Trophoblast cell (in vitro differentiated cells and primary cell): Measurements from ENCODE around the gene ENPP7.

Source experiments
- DNase-seq, 2 donors: peaks; one replicate each; pipeline ENCODE4 v3.0.0-alpha.2; 2016
- H2AFZ ChIP-seq: 2 replicates; pipeline ENCODE4 v1.6.1; 2013; ENCODE audit warnings: low read length, moderate library complexity, mild to moderate bottlenecking; ENCODE audit not compliant: insufficient read depth, poor library complexity
- H2AK5ac ChIP-seq: 2 replicates; pipeline ENCODE4 v1.6.1; 2013; ENCODE audit warnings: mild to moderate bottlenecking, low read length
- H2BK120ac ChIP-seq: 2 replicates; pipeline ENCODE4 v1.6.1; 2013; ENCODE audit warnings: low read length, mild to moderate bottlenecking, moderate library complexity; ENCODE audit not compliant: insufficient read depth, poor library complexity
- H2BK12ac ChIP-seq: 2 replicates; pipeline ENCODE4 v1.6.1; 2013; ENCODE audit warnings: mild to moderate bottlenecking, low read length, moderate library complexity
- H2BK5ac ChIP-seq: 2 replicates; pipeline ENCODE4 v1.6.1; 2013; ENCODE audit warnings: low read length, low read depth, moderate library complexity, mild to moderate bottlenecking; ENCODE audit not compliant: poor library complexity
- H3K14ac ChIP-seq: 2 replicates; pipeline ENCODE4 v1.6.1; 2013; ENCODE audit warnings: mild to moderate bottlenecking, low read length
- H3K18ac ChIP-seq: 2 replicates; pipeline ENCODE4 v1.6.1; 2013; ENCODE audit warnings: mild to moderate bottlenecking, low read length
- H3K23ac ChIP-seq: 2 replicates; pipeline ENCODE4 v1.6.1; 2013; ENCODE audit warnings: low read length
- H3K27ac ChIP-seq: 2 replicates; pipeline ENCODE4 v1.5.1; 2013; ENCODE audit warnings: low read depth, mild to moderate bottlenecking, inconsistent platforms, low read length, moderate library complexity
- H3K27me3 ChIP-seq: 2 replicates; pipeline ENCODE4 v1.6.1; 2013; ENCODE audit warnings: inconsistent platforms, mild to moderate bottlenecking, low read length, moderate library complexity; ENCODE audit not compliant: insufficient read depth
- H3K36me3 ChIP-seq, 2 experiments: 1 replicate in 1 of 2; 2 replicates in 1 of 2; pipeline ENCODE4 v1.6.1; 2013; ENCODE audit warnings: low read length in 2 of 2, mild to moderate bottlenecking in 2 of 2, moderate library complexity in 1 of 2; ENCODE audit not compliant: insufficient read depth in 2 of 2, control insufficient read depth in 1 of 2
- H3K4ac ChIP-seq: 2 replicates; pipeline ENCODE4 v1.6.1; 2013; ENCODE audit warnings: low read depth, mild to moderate bottlenecking, low read length, moderate library complexity
- H3K4me1 ChIP-seq, 2 experiments: 1 replicate in 1 of 2; 2 replicates in 1 of 2; pipeline ENCODE4 v1.6.1; 2013; ENCODE audit warnings: low read length in 2 of 2, mild to moderate bottlenecking in 2 of 2, moderate library complexity in 1 of 2; ENCODE audit not compliant: insufficient read depth in 2 of 2, control insufficient read depth in 1 of 2
- H3K4me2 ChIP-seq: 2 replicates; pipeline ENCODE4 v1.6.1; 2013; ENCODE audit warnings: inconsistent platforms, mild to moderate bottlenecking, low read length, moderate library complexity
- H3K4me3 ChIP-seq: 2 replicates; pipeline ENCODE4 v1.5.1; 2013; ENCODE audit warnings: mild to moderate bottlenecking, low read depth, low read length, inconsistent platforms
- H3K79me1 ChIP-seq: one replicate; pipeline ENCODE4 v1.6.1; 2013; ENCODE audit warnings: low read length
- H3K79me2 ChIP-seq: 2 replicates; pipeline ENCODE4 v1.6.1; 2013; ENCODE audit warnings: low read length, mild to moderate bottlenecking; ENCODE audit not compliant: control insufficient read depth, insufficient read depth, poor library complexity
- H3K9ac ChIP-seq: 2 replicates; pipeline ENCODE4 v1.6.1; 2013; ENCODE audit warnings: mild to moderate bottlenecking, low read length
- H3K9me3 ChIP-seq: 2 replicates; pipeline ENCODE4 v1.6.1; 2013; ENCODE audit warnings: low read depth, mild to moderate bottlenecking, control low read depth, inconsistent platforms, low read length; ENCODE audit not compliant: insufficient read depth
- H4K12ac ChIP-seq: 2 replicates; pipeline ENCODE4 v1.6.1; 2013; ENCODE audit warnings: low read depth, mild to moderate bottlenecking, low read length, moderate library complexity
- H4K8ac ChIP-seq: 2 replicates; pipeline ENCODE4 v1.6.1; 2013; ENCODE audit warnings: low read depth, mild to moderate bottlenecking, low read length, moderate library complexity
- H4K91ac ChIP-seq: one replicate; pipeline ENCODE4 v1.6.1; 2013; ENCODE audit warnings: low read depth, mild to moderate bottlenecking, low read length, moderate library complexity
- WGBS: extraction: QIAGEN DNeasy Blood & Tissue Kit; methylation state at CpG from one replicate; pipeline ENCODE4 v1.1.7; 2013; ENCODE audit warnings: missing lambda C conversion rate; ENCODE audit not compliant: insufficient read length, insufficient coverage; ENCODE audit errors: extremely low coverage; 5-methylcytosine and 5-hydroxymethylcytosine counted together

ENPP7 gene

GRCh38 chr17:79741401-79741750, 10.6 kb downstream of the ENPP7 start:
- H3K18ac ChIP-seq = no peak overlapping the region

GRCh38 chr17:79741751-79742588, 11.2 kb downstream of the ENPP7 start:
- peak overlapping the region; percentile 65 for H3K4me3 ChIP-seq
- H2AFZ ChIP-seq = no peak overlapping the region
- H2AK5ac ChIP-seq = no peak overlapping the region
- H3K27ac ChIP-seq = no peak overlapping the region
- H2BK5ac ChIP-seq = no peak overlapping the region
- H3K18ac ChIP-seq = no peak overlapping the region
- H3K23ac ChIP-seq = no peak overlapping the region
- H3K27me3 ChIP-seq = peaks cover 7% of the 10 kb centered on the region
- no peak overlapping the region for H4K91ac ChIP-seq
- no peak overlapping the region for H3K14ac ChIP-seq
- no peak overlapping the region for H2BK12ac ChIP-seq
- H3K79me2 ChIP-seq = no peaks in the 10 kb centered on the region
- peak; percentile 68 to 75 for DNase-seq
- peaks cover 7% of the 10 kb centered on the region for H3K9me3 ChIP-seq
- no peaks in the 10 kb centered on the region for H3K36me3 ChIP-seq
- H3K79me1 ChIP-seq = no peaks in the 10 kb centered on the region
- no peak overlapping the region for H4K12ac ChIP-seq
- no peak overlapping the region for H3K4ac ChIP-seq
- H4K8ac ChIP-seq = no peak overlapping the region
- H3K9ac ChIP-seq = no peak overlapping the region
- H3K4me1 ChIP-seq = peaks cover 0 to 3% of the 10 kb centered on the region in 2 experiments
- H2BK120ac ChIP-seq = no peak overlapping the region
- no CpG with 5 or more reads among the region's 53 CpGs for WGBS
- H3K4me2 ChIP-seq = peak overlapping the region; percentile 70

More at GRCh38 chr17:79741401-79741750, 10.6 kb downstream of the ENPP7 start:
- no peak overlapping the region for H2BK120ac ChIP-seq
- no peak overlapping the region for H3K9ac ChIP-seq
- no peak overlapping the region for H2BK12ac ChIP-seq
- H3K23ac ChIP-seq = no peak overlapping the region
- no peak overlapping the region for H3K4me3 ChIP-seq
- peak overlapping the region; percentile 70 for H3K4me2 ChIP-seq
- no peaks in the 10 kb centered on the region for H3K79me1 ChIP-seq
- H2BK5ac ChIP-seq = no peak overlapping the region
- peaks cover 5% of the 10 kb centered on the region for H3K9me3 ChIP-seq
- no peak overlapping the region for H4K12ac ChIP-seq
- H3K79me2 ChIP-seq = no peaks in the 10 kb centered on the region
- no CpG with 5 or more reads among the region's 10 CpGs for WGBS
- peaks cover 0 to 3% of the 10 kb centered on the region in 2 experiments for H3K4me1 ChIP-seq
- H3K14ac ChIP-seq = no peak overlapping the region
- H3K4ac ChIP-seq = no peak overlapping the region
- no peak overlapping the region for H2AK5ac ChIP-seq
- H4K8ac ChIP-seq = no peak overlapping the region
- H2AFZ ChIP-seq = no peak overlapping the region
- H3K27me3 ChIP-seq = peaks cover 1% of the 10 kb centered on the region
- H3K27ac ChIP-seq = no peak overlapping the region
- DNase-seq = no peak
- H3K36me3 ChIP-seq = no peaks in the 10 kb centered on the region
- H4K91ac ChIP-seq = no peak overlapping the region

GRCh38 chr17:79742589-79742918, 11.8 kb downstream of the ENPP7 start:
- Histone ChIP-seq H2BK12ac (no peak overlapping the region), H3K18ac (no peak overlapping the region), H2AK5ac (no peak overlapping the region), H3K14ac (no peak overlapping the region), H2AFZ (no peak overlapping the region), H3K4me1 (peaks cover 0 to 3% of the 10 kb centered on the region in 2 experiments), H3K23ac (no peak overlapping the region), H2BK5ac (no peak overlapping the region), H4K12ac (no peak overlapping the region), H3K4me2 (no peak overlapping the region), H4K91ac (no peak overlapping the region), H3K27ac (no peak overlapping the region), H3K4ac (no peak overlapping the region), H3K9me3 (peaks cover 7% of the 10 kb centered on the region), H3K4me3 (no peak overlapping the region), H2BK120ac (no peak overlapping the region), H3K79me1 (no peaks in the 10 kb centered on the region), H3K36me3 (no peaks in the 10 kb centered on the region), H3K9ac (no peak overlapping the region), H3K79me2 (no peaks in the 10 kb centered on the region), H3K27me3 (peaks cover 13% of the 10 kb centered on the region), H4K8ac (no peak overlapping the region)
- DNase-seq = no peak
- no CpG with 5 or more reads among the region's 1 CpG for WGBS

GRCh38 chr17:79742951-79743476, 12.3 kb downstream of the ENPP7 start:
- Histone ChIP-seq H3K79me2 (no peaks in the 10 kb centered on the region), H3K36me3 (no peaks in the 10 kb centered on the region), H2AFZ (no peak overlapping the region), H3K9me3 (peaks cover 11% of the 10 kb centered on the region), H3K14ac (no peak overlapping the region), H3K23ac (no peak overlapping the region), H2BK120ac (no peak overlapping the region), H3K18ac (no peak overlapping the region), H3K79me1 (no peaks in the 10 kb centered on the region), H4K91ac (no peak overlapping the region), H4K8ac (no peak overlapping the region), H3K4me3 (no peak overlapping the region), H3K4me1 (peaks cover 0 to 3% of the 10 kb centered on the region in 2 experiments), H3K27me3 (peaks cover 18% of the 10 kb centered on the region), H4K12ac (no peak overlapping the region), H3K4ac (no peak overlapping the region), H3K4me2 (no peak overlapping the region), H3K9ac (no peak overlapping the region), H3K27ac (no peak overlapping the region), H2BK12ac (no peak overlapping the region), H2AK5ac (no peak overlapping the region), H2BK5ac (no peak overlapping the region)
- no peak for DNase-seq
- no CpG with 5 or more reads among the region's 7 CpGs for WGBS
